Measurements from ENCODE around the gene VSTM4. TPM values are rescaled to one million over a fixed set of nuclear protein-coding genes. Genes with fewer than 3 reads are reported as not detected.

Gene VSTM4
- total RNA-seq, 1 donor from 2014 or later = 0.70 TPM

DNA sequence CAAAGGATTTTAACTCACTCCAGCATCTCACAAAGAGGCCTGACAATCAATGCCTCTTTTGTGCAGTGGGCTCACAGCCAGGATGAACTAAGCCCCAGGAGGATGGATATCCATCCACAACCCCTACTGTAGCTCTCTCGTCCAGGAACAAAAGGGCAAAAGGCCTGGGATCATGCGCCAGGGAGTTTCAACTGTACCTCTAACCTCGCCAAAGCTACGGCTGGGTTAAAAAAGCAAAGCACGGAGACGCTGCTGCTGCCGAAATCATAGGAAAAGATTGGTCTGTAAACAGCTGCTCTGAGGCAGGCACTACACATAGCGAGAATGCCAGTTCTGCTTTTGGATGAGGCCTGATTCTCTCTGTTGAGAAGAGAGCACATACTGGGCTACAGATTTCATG lies 32.1 kb downstream of the VSTM4 start:
- Mint-ChIP-seq H3K4me3 (ENCODE audit: unreplicated experiment) (no peak overlapping the region), H3K4me1 (ENCODE audit: unreplicated experiment) (peaks cover 2% of the 10 kb centered on the region), H3K27me3 (ENCODE audit: unreplicated experiment) (peaks cover 32% of the 10 kb centered on the region), H3K27ac (ENCODE audit: unreplicated experiment) (no peak overlapping the region), H3K36me3 (ENCODE audit: unreplicated experiment) (no peaks in the 10 kb centered on the region), H3K9me3 (ENCODE audit: unreplicated experiment) (peaks cover 11% of the 10 kb centered on the region)
- no peak for DNase-seq (ENCODE audit: extremely low spot score, unreplicated experiment)
- no peak for TF ChIP-seq CTCF (IDR thresholded peaks at IDR 0.05)

DNA sequence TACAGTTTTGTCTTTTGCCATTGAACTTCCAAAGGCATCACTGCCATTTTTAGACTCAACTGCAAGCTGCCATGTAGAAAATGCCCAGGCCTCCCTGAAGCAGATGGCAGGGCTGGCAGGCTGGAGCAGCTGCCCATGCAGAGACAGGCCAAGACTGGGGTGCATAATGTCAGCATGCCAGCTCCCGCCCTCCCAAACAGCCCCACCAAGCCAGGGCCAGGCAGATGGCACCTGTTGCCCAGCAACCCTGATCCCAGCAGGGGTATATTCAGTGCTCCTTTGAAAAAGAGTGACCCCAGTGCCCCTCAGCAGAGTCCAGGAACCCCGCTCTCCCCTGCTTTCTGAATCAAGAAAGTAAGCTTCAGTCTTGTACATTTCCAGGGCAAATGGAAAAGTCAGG lies 32.6 kb downstream of the VSTM4 start:
- peaks cover 11% of the 10 kb centered on the region for H3K9me3 Mint-ChIP-seq (ENCODE audit: unreplicated experiment)
- H3K27me3 Mint-ChIP-seq (ENCODE audit: unreplicated experiment) = peaks cover 32% of the 10 kb centered on the region
- no peak overlapping the region for H3K27ac Mint-ChIP-seq (ENCODE audit: unreplicated experiment)
- peaks cover 2% of the 10 kb centered on the region for H3K4me1 Mint-ChIP-seq (ENCODE audit: unreplicated experiment)
- no peak overlapping the region for H3K4me3 Mint-ChIP-seq (ENCODE audit: unreplicated experiment)
- H3K36me3 Mint-ChIP-seq (ENCODE audit: unreplicated experiment) = no peaks in the 10 kb centered on the region
- DNase-seq (ENCODE audit: extremely low spot score, unreplicated experiment) = no peak
- TF ChIP-seq CTCF (IDR thresholded peaks at IDR 0.05) = no peak

- Mint-ChIP-seq H3K27me3 (ENCODE audit: unreplicated experiment) (peaks cover 35% of the 10 kb centered on the region), H3K9me3 (ENCODE audit: unreplicated experiment) (peaks cover 5% of the 10 kb centered on the region), H3K27ac (ENCODE audit: unreplicated experiment) (no peak overlapping the region), H3K4me1 (ENCODE audit: unreplicated experiment) (peaks cover 2% of the 10 kb centered on the region), H3K36me3 (ENCODE audit: unreplicated experiment) (no peaks in the 10 kb centered on the region), H3K4me3 (ENCODE audit: unreplicated experiment) (no peak overlapping the region)
- TF ChIP-seq CTCF (IDR thresholded peaks at IDR 0.05) = no peak
- no peak for DNase-seq (ENCODE audit: extremely low spot score, unreplicated experiment)
These were observed 33.6 kb downstream of the VSTM4 start for GRCh38 chr10:49081547-49082275.

GRCh38 chr10:49080965-49081364 lies 34.4 kb downstream of the VSTM4 start:
- peaks cover 2% of the 10 kb centered on the region for H3K4me1 Mint-ChIP-seq (ENCODE audit: unreplicated experiment)
- DNase-seq (ENCODE audit: extremely low spot score, unreplicated experiment) = no peak

More at GRCh38 chr10:49080965-49081364, 34.4 kb downstream of the VSTM4 start:
- Mint-ChIP-seq H3K36me3 (ENCODE audit: unreplicated experiment) (no peaks in the 10 kb centered on the region), H3K4me3 (ENCODE audit: unreplicated experiment) (no peak overlapping the region), H3K9me3 (ENCODE audit: unreplicated experiment) (no peaks in the 10 kb centered on the region), H3K27me3 (ENCODE audit: unreplicated experiment) (peaks cover 35% of the 10 kb centered on the region), H3K27ac (ENCODE audit: unreplicated experiment) (no peak overlapping the region)
- TF ChIP-seq CTCF (IDR thresholded peaks at IDR 0.05) = no peak

All from osteocyte (in vitro differentiated cells).